Fibroblast of lung (primary cell): ENCODE results near the gene PODXL2. TPM values are rescaled to one million over a fixed set of nuclear protein-coding genes. Genes with fewer than 3 reads are reported as not detected.

Experiments
- DNase-seq, 2 donors: peaks; one replicate each; pipeline versions ENCODE4 v3.0.0 to v3.0.0-alpha.2; 2010; ENCODE audit warnings: low read depth in 2 of 2
- H2AFZ ChIP-seq: 2 replicates; pipeline ENCODE4 v1.5.1; 2012; ENCODE audit warnings: low read length, control low read depth, inconsistent platforms
- H3K27ac ChIP-seq: 2 replicates; pipeline ENCODE4 v1.5.1; 2011; ENCODE audit warnings: low read length, control low read depth; ENCODE audit not compliant: insufficient read depth
- H3K27me3 ChIP-seq: 2 replicates; pipeline ENCODE4 v1.5.1; 2011; ENCODE audit warnings: mild to moderate bottlenecking, low read length; ENCODE audit not compliant: control insufficient read depth, insufficient read depth
- H3K36me3 ChIP-seq: 2 replicates; pipeline ENCODE4 v1.5.1; 2011; ENCODE audit warnings: low read length; ENCODE audit not compliant: control insufficient read depth, insufficient read depth
- H3K4me1 ChIP-seq: 2 replicates; pipeline ENCODE4 v1.5.1; 2011; ENCODE audit warnings: low read length; ENCODE audit not compliant: control insufficient read depth, insufficient read depth; ENCODE audit errors: extremely low read depth
- H3K4me2 ChIP-seq: 2 replicates; pipeline ENCODE4 v1.5.1; 2011; ENCODE audit warnings: low read length, control low read depth; ENCODE audit not compliant: insufficient read depth; ENCODE audit errors: extremely low read depth
- H3K4me3 ChIP-seq, 4 experiments: fragments of 200-600 bp in 1 of 4; sonication (generic) in 1 of 4; replicated peaks in 1 of 4; 2 replicates each; pipeline ENCODE4 v1.5.1; 2011 to 2016; ENCODE audit warnings: low read length in 4 of 4, low read depth in 3 of 4, mild to moderate bottlenecking in 3 of 4, control low read depth in 2 of 4, inconsistent platforms in 1 of 4, mixed read lengths in 1 of 4; ENCODE audit not compliant: insufficient read depth in 1 of 4; ENCODE audit errors: control extremely low read depth in 1 of 4
- H3K79me2 ChIP-seq: 2 replicates; pipeline ENCODE4 v1.5.1; 2012; ENCODE audit warnings: mild to moderate bottlenecking, low read length, inconsistent platforms; ENCODE audit not compliant: control insufficient read depth, insufficient read depth
- H3K9ac ChIP-seq: 2 replicates; pipeline ENCODE4 v1.5.1; 2011; ENCODE audit warnings: mild to moderate bottlenecking, low read length, control low read depth; ENCODE audit not compliant: insufficient read depth
- H3K9me3 ChIP-seq: 2 replicates; pipeline ENCODE4 v1.5.1; 2012; ENCODE audit warnings: low read depth, low read length; ENCODE audit not compliant: control insufficient read depth, insufficient read depth
- H4K20me1 ChIP-seq: 2 replicates; pipeline ENCODE4 v1.5.1; 2011; ENCODE audit warnings: low read length; ENCODE audit not compliant: control insufficient read depth, insufficient read depth; ENCODE audit errors: extremely low read depth
- CTCF ChIP-seq, 2 donors: IDR thresholded peaks in 1 of 2; conservative IDR thresholded peaks in 1 of 2; 1 replicate in 1 of 2; 2 replicates in 1 of 2; pipeline ENCODE4 v1.5.1; 2011 to 2012; ENCODE audit warnings: low read length in 2 of 2, control low read depth in 1 of 2, inconsistent platforms in 1 of 2, low read depth in 1 of 2, mild to moderate bottlenecking in 1 of 2
- EZH2 ChIP-seq: IDR thresholded peaks from 2 replicates; pipeline ENCODE4 v1.5.1; 2012; ENCODE audit warnings: low read length, control low read depth, mild to moderate bottlenecking; ENCODE audit errors: missing control alignments
- polyA plus RNA-seq, 2 donors: library from polyadenylated mRNA; depleted of rRNA in 1 of 2; stranded (reverse) in 1 of 2; unstranded in 1 of 2; fragments of >200 nt; gene quantifications; 2 replicates each; pipeline ENCODE4 v1.2.1, GENCODE V29; 2011 to 2012; ENCODE audit warnings: missing spikeins in 1 of 2
- total RNA-seq: library from RNA; depleted of rRNA; stranded (reverse); fragments of >200 nt; gene quantifications from 2 replicates; pipeline ENCODE4 v1.2.1, GENCODE V29; 2014

PODXL2 gene
- total and polyA plus RNA-seq, 2 donors (not counting 1 experiment from before 2014, with no cell fraction given), result 0.50 to 0.98 TPM

- peak overlapping the region; percentile 78 for H3K27ac ChIP-seq
- H4K20me1 ChIP-seq, result no peaks in the 10 kb centered on the region
- peak; percentile 66 to 68 for DNase-seq
- H3K9ac ChIP-seq, result peak overlapping the region; percentile 20
- no peak overlapping the region for H3K4me2 ChIP-seq
- peaks cover 27% of the 10 kb centered on the region for H3K4me1 ChIP-seq
- no peaks in the 10 kb centered on the region for H3K27me3 ChIP-seq
- peaks cover 10% of the 10 kb centered on the region for H3K36me3 ChIP-seq
- no peak overlapping the region for H2AFZ ChIP-seq
- no peak for TF ChIP-seq EZH2
- TF ChIP-seq CTCF (conservative IDR thresholded peaks at IDR 0.05 in 1 of 2, IDR thresholded peaks at IDR 0.05 in 1 of 2; ENCODE audit: low read depth in 1 of 2, low read length in 2 of 2), result peak; percentile 71 to 73
- H3K4me3 ChIP-seq, result no peak overlapping the region
- H3K79me2 ChIP-seq, result no peaks in the 10 kb centered on the region
- H3K9me3 ChIP-seq, result no peaks in the 10 kb centered on the region
These were observed 62.0 kb downstream of the PODXL2 start for GRCh38 chr3:127690823-127691452.

- H4K20me1 ChIP-seq, result no peaks in the 10 kb centered on the region
- H3K79me2 ChIP-seq, result no peaks in the 10 kb centered on the region
- no peaks in the 10 kb centered on the region for H3K27me3 ChIP-seq
- no peaks in the 10 kb centered on the region for H3K9me3 ChIP-seq
- no peak for TF ChIP-seq EZH2
- no peak for TF ChIP-seq CTCF (conservative IDR thresholded peaks at IDR 0.05 in 1 of 2, IDR thresholded peaks at IDR 0.05 in 1 of 2; ENCODE audit: low read depth in 1 of 2, low read length in 2 of 2)
- no peak overlapping the region for H3K27ac ChIP-seq
- no peak overlapping the region for H3K4me3 ChIP-seq
- peak in 1 of 2 donors; percentile 6 for DNase-seq
- H2AFZ ChIP-seq, result no peak overlapping the region
- H3K36me3 ChIP-seq, result peaks cover 12% of the 10 kb centered on the region
- H3K9ac ChIP-seq, result no peak overlapping the region
- H3K4me1 ChIP-seq, result peaks cover 27% of the 10 kb centered on the region
- no peak overlapping the region for H3K4me2 ChIP-seq
These were observed 62.5 kb downstream of the PODXL2 start for GRCh38 chr3:127691489-127691888.

GRCh38 chr3:127691974-127692373 lies 63.0 kb downstream of the PODXL2 start:
- H3K27me3 ChIP-seq, result no peaks in the 10 kb centered on the region
- H4K20me1 ChIP-seq, result no peaks in the 10 kb centered on the region
- H3K9ac ChIP-seq, result no peak overlapping the region
- no peak for DNase-seq
- TF ChIP-seq EZH2, result no peak
- TF ChIP-seq CTCF (conservative IDR thresholded peaks at IDR 0.05 in 1 of 2, IDR thresholded peaks at IDR 0.05 in 1 of 2; ENCODE audit: low read depth in 1 of 2, low read length in 2 of 2), result no peak
- H3K36me3 ChIP-seq, result peaks cover 12% of the 10 kb centered on the region
- H3K4me2 ChIP-seq, result no peak overlapping the region
- no peak overlapping the region for H3K27ac ChIP-seq
- no peaks in the 10 kb centered on the region for H3K79me2 ChIP-seq
- no peak overlapping the region for H2AFZ ChIP-seq
- H3K9me3 ChIP-seq, result no peaks in the 10 kb centered on the region
- no peak overlapping the region for H3K4me3 ChIP-seq
- peaks cover 32% of the 10 kb centered on the region for H3K4me1 ChIP-seq
